RCC 7860 (cell line): ENCODE results near the gene BSN.

Source experiments
- DNase-seq: peaks from one replicate; pipeline ENCODE4 v3.0.0-alpha.2; 2015; ENCODE audit warnings: low spot score
- FAIRE-seq: peaks from 2 replicates; lab custom pipeline; 2012; peaks lifted over from hg19 to GRCh38; lab: Jason Lieb, UNC

The BSN gene

DNA sequence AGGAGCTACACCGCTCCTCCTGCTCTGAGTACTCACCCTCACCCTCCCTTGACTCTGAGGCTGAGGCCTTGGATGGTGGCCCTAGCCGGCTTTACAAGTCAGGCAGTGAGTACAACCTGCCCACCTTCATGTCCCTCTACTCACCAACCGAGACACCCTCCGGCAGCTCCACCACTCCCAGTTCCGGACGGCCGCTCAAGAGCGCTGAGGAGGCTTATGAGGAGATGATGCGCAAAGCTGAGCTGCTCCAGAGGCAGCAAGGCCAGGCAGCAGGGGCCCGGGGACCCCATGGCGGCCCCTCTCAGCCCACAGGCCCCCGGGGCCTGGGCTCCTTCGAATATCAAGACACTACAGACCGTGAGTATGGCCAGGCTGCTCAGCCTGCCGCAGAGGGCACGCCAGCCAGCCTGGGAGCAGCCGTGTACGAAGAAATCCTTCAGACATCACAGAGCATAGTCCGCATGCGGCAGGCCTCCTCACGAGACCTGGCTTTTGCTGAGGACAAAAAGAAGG lies 98.7 kb downstream of the BSN start:
- no peak for DNase-seq
- FAIRE-seq, result no peak

DNA sequence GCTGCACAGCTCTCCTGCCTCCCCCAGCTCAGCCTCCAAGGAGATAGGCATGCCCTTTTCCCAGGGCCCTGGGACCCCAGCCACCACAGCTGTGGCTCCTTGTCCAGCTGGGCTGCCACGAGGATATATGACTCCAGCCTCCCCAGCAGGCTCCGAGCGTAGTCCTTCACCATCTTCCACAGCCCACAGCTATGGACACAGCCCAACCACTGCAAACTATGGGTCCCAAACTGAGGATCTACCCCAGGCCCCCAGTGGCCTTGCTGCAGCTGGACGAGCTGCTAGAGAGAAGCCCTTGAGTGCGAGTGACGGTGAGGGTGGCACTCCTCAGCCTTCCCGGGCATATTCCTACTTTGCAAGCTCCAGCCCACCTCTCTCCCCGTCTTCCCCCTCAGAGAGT lies 99.3 kb downstream of the BSN start:
- FAIRE-seq, result no peak
- no peak for DNase-seq

DNA sequence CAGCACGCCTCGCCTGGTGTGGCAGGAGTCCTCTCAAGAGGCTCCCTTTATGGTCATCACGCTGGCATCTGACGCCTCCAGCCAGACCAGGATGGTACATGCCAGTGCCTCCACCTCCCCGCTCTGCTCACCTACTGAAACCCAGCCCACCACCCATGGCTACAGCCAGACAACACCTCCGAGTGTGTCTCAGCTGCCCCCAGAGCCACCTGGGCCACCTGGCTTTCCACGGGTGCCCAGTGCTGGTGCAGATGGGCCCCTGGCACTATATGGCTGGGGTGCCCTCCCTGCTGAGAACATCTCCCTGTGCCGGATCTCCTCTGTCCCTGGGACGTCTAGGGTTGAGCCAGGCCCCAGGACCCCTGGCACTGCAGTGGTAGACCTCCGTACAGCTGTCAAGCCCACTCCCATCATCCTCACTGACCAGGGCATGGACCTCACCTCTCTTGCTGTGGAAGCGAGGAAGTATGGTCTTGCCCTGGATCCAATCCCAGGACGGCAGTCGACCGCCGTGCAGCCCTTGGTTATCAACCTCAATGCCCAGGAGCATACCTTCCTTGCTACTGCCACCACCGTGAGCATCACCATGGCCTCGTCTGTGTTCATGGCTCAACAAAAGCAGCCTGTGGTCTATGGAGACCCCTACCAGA lies 100.0 kb downstream of the BSN start:
- DNase-seq (no peak), FAIRE-seq (no peak)

DNA sequence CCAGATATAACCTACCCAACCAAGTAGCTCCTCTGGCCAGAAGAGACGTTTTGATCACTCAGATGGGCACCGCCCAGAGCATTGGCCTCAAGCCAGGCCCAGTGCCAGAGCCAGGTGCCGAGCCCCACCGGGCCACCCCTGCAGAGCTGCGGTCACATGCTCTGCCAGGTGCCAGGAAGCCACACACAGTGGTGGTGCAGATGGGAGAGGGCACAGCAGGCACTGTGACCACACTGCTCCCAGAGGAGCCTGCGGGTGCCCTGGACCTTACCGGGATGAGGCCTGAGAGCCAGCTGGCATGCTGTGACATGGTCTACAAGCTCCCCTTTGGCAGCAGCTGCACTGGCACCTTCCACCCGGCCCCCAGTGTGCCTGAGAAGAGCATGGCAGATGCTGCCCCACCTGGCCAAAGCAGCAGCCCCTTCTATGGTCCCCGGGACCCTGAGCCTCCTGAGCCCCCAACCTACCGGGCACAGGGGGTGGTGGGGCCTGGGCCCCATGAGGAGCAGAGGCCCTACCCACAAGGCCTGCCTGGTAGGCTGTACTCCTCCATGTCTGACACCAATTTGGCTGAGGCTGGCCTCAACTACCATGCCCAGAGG lies 100.8 kb downstream of the BSN start:
- FAIRE-seq, result no peak
- no peak for DNase-seq

DNA sequence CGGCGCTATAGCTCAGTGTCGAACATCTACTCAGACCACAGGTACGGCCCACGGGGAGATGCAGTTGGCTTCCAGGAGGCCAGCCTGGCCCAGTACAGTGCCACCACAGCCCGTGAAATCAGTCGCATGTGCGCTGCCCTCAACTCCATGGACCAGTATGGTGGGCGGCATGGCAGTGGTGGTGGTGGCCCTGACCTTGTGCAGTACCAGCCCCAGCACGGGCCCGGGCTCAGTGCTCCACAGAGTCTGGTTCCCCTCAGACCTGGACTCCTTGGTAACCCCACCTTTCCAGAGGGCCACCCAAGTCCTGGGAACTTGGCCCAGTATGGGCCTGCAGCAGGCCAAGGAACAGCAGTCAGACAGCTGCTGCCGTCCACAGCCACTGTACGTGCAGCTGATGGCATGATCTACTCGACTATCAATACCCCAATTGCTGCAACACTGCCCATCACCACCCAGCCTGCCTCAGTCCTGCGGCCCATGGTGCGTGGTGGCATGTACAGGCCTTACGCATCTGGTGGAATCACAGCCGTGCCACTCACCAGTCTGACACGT lies 101.5 kb downstream of the BSN start:
- no peak for DNase-seq
- FAIRE-seq, result no peak

DNA sequence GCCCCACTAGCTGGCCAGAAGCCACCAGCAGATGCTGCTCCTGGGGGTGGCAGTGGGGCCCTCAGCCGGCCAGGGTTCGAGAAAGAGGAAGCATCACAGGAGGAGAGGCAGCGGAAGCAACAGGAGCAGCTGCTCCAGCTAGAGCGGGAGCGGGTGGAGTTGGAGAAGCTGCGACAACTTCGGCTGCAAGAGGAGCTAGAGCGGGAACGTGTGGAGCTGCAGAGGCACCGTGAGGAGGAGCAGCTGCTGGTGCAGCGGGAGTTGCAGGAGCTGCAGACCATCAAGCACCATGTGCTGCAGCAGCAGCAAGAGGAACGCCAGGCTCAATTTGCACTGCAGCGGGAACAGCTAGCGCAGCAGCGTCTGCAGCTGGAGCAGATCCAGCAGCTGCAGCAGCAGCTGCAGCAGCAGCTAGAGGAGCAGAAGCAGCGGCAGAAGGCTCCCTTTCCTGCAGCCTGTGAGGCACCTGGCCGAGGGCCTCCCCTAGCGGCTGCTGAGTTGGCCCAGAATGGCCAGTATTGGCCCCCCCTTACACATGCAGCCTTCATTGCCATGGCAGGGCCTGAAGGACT lies 102.3 kb downstream of the BSN start:
- FAIRE-seq, result no peak

DNA sequence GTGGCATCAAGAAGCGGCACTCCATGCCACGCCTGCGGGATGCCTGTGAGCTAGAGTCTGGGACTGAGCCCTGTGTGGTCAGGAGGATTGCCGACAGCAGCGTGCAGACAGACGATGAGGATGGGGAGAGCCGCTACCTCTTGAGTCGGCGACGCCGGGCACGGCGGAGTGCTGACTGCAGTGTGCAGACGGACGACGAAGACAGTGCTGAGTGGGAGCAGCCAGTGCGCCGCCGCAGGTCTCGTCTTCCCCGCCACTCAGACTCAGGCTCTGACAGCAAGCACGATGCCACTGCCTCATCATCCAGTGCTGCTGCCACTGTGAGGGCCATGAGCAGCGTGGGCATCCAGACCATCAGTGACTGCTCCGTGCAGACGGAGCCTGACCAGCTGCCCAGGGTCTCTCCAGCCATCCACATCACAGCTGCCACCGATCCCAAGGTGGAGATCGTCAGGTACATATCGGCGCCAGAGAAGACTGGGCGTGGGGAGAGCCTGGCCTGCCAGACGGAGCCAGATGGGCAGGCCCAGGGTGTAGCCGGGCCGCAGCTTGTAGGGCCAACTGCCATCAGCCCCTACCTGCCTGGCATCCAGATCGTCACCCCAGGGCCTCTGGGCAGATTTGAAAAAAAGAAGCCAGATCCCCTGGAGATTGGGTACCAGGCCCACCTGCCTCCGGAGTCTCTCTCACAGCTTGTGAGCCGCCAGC lies 103.1 kb downstream of the BSN start:
- FAIRE-seq, result no peak
- no peak for DNase-seq

More for the DNA sequence above, 102.3 kb downstream of the BSN start:
- no peak for DNase-seq

DNA sequence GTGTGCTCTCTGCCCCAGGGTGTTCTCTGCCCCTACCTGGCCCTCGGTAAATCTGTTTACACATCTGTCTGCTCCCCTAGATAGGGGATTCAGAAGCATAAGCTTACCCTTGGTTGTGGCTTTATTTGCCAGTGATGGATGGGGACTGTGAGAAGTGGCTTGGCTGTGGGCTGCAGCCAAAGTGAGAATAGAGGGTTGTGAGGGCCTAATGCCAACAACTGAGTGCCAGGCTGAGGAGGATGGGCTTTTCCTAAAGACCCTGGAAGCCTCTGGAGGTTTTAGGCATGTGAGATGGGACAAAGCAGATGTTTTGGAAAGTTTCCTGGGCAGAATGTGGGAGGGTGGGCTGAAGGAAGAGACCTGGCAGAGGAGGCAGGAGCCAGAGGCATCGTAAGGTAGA lies 104.4 kb downstream of the BSN start:
- DNase-seq, result no peak
- no peak for FAIRE-seq

DNA sequence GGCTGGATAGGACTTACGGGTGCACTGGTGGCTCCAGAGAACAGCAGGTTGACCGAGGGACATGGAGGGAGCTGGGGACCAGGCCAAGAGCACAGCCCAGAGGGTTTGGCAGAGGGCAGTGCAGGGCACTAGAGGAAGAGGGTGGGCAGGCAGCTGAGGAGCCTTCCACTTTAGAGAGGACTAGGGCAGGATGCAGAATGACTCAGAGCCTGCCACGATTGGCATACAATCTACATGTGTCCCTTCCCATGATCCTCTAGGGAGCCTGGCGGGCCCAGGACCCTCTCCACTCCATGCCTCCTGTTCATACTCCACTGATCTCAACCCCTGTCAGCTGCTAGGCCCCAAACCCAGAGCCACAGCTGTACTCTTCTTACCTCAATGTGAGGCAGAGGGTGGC lies 105.5 kb downstream of the BSN start:
- DNase-seq (no peak), FAIRE-seq (no peak)

DNA sequence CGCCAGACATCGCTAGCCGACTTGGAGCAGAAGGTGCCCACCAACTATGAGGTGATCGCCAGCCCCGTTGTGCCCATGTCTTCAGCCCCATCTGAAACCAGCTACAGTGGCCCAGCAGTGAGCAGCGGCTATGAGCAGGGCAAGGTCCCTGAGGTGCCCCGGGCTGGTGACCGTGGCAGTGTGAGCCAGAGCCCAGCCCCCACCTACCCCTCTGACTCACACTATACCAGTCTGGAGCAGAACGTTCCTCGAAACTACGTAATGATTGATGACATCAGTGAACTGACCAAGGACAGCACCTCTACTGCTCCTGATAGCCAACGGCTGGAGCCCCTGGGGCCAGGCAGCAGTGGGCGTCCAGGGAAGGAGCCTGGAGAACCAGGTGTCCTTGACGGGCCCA lies 107.0 kb downstream of the BSN start:
- no peak for FAIRE-seq
- DNase-seq, result peak; percentile 48

DNA sequence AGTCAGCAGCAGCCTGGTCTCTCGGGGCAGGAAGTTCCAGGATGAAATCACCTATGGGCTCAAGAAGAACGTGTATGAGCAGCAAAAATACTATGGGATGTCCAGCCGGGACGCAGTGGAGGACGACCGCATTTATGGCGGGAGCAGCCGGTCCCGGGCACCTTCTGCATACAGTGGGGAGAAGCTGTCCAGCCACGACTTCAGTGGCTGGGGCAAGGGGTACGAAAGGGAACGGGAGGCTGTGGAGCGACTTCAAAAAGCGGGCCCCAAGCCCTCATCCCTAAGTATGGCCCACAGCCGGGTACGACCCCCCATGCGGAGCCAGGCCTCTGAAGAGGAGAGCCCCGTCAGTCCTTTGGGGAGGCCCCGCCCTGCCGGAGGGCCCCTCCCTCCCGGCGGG lies 107.7 kb downstream of the BSN start:
- FAIRE-seq (no peak), DNase-seq (no peak)

DNA sequence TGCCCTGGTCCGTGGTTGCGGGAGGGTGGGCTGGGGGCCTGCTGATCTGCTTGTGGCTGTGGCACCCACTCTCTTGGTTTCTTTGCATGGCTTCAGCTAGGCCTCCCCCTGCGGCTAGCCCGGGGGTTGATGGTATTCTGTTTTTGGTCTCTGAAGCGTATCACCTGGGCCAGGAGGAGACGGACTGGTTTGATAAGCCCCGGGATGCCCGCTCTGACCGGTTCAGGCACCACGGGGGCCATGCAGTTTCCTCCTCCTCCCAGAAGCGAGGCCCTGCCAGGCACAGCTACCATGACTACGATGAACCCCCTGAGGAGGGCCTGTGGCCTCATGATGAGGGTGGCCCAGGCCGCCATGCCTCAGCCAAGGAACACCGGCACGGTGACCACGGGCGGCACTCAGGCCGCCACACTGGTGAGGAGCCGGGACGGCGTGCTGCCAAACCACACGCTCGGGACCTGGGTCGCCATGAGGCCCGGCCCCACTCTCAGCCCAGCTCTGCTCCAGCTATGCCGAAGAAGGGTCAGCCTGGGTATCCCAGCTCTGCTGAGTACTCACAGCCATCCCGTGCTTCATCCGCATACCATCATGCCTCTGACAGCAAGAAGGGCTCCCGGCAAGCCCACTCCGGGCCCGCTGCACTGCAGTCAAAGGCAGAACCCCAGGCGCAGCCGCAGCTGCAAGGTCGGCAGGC lies 108.6 kb downstream of the BSN start:
- FAIRE-seq, result no peak
- DNase-seq, result no peak

DNA sequence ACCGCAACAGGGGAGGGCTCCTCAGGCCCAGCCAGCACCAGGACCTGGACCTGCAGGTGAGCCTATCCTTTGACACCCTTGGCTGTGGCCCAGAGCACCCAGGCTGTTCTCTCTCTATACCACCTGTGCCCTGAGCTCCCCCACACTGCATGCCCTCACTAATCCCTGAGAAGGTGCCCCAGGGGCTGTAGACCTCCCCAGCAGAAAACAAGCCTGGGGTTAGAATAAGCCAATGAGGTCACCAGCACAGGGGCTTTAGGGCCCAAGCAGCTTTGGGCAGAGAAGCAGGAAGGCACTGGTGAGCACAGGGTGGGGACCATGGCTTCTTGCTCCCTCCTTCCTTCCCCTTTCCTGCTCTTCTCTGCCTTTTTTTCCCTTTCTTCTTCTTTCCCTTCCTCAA lies 109.6 kb downstream of the BSN start:
- DNase-seq (no peak), FAIRE-seq (no peak)

DNA sequence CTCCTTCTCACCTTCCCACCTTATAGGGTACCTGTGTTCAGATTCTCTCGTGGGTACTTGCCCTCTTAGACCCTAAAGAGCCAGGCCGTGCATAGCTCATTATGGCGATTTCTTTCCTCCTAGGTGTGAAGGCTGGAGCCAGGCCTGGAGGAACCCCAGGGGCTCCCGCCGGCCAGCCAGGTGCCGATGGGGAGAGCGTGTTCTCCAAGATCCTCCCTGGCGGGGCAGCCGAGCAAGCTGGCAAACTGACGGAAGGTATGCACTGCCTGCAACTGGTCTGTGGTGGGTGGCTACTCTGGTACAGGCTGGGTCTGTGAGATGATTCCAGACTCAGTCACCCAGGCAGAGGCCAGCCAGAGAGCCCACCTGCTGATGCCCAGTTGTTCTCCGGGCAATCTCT lies 110.0 kb downstream of the BSN start:
- FAIRE-seq (no peak), DNase-seq (no peak)

DNA sequence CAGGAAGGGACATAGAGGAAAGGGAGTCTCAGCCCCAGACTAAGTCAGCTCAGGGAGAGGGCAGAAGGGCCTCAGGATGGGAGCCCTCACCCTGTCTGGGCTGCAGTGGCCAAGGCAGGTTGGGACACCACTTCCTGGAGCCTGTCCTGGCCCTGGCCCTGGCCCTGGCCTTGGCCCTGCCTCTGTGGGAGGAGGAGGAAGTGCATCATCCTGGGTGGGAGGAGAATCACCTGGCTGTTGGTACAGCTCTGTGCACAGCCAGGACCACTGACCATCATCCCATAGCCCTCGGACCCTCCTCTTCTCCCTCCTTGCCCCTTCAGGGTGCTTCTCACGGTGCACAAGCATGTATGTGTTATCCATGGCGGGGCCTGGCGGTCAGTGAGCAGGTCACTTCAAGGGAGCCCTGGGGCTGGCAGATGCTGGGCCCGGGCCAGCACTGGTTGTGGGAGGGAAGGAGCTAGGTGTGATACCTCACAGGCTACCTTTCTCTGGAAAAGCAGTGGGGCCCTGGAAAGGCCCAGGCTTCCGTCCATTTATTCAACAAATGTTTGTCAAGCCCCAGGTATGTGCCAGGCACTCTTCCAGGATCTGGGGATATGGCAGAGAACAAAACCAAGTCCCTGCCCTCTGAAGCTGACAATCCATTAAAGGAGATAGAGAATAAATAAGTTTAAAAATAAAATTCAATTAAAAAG lies 111.7 kb downstream of the BSN start:
- no peak for DNase-seq
- FAIRE-seq, result no peak

DNA sequence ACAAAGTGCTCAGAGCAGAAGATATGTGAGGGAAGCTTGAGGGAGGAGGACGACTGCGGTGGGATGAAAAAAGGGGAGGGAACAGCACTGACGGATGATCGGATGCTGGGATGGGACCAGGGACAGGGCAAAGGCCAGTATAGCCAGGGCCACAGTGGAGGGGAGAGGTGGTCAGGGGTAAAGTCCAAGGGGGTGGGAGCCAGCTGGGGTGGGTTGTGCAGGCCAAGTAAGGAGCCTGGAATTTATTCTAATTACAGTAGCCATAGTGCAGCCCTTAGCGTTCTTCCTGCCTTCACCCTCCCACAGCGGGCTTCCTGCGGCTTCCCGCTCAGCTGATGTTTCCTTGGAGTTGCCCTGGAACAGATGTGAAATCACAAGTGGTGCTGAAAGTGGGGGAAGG lies 112.3 kb downstream of the BSN start:
- DNase-seq (no peak), FAIRE-seq (no peak)

DNA sequence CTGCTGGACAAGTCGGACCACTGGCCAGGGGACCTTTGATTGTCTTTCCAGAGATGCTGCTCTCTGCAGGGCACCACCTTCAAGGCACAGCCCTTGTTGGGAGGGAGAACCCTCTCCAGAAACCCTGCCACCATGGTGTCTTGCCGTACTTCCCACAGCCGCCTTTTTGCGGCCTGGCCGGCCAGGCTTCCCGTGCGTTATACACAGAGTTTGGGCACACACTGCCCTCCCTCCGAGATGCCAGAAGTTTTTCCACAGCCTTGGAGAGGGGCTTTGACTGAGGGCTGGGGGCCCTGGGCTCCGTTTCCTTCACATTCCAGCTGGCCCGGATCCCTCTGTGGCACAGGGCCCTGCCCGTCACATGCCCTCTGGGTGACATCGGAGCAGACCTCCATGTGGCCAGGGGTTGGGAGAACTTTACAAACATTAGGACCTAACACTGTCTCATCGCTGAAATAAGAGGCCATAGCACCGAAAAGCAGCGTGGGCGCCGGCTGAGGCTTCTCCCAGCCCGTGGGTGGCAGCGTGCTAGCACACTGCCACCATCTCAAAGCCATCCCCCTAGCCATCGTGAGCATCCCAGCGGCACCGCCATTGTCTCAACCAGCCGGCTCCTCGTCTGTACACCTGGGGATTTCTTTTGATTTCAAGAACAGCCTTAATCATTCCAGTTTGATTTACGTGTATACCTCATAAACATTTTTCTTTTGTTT lies 113.6 kb downstream of the BSN start:
- FAIRE-seq (no peak), DNase-seq (no peak)

DNA sequence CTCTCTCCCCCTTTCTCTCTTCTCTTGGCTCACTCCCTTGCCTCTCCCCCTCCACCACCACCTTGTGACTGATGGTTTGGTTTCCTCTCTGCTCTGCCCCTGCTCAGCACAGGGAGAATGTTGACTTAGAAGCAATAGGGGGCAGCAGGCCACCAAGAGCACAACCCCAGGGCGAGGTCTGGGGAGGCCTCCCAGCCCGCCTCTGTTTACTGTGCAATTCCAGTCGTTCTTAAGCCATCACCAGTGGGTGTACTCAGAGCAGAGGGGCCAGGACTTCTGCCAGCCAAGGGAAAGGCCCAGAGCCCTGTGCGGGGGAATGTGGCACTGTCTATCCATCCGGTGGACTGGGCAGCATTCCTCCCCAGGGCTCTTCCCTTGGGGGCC lies 114.1 kb downstream of the BSN start:
- DNase-seq, result peak; percentile 52
- FAIRE-seq, result no peak

DNA sequence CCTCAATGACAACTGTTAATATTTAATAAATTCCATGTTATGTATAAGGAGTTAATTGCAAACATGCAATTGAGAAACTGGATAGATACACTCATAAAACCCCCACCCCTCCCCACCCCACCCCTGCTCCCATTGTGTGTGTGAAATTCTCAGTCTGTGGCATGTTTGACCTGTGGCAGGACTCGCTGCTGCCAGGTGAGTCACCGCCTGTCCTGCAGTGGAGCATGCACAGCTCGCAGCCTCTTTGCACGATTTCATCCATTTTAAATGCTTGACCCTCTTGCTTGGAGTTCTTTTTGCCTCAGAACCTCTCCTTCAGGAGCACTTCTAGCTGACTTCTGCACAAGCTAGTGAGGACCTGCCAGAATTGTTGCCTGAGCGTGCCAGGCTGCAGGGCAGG lies 114.6 kb downstream of the BSN start:
- FAIRE-seq (no peak), DNase-seq (peak; percentile 56)

DNA sequence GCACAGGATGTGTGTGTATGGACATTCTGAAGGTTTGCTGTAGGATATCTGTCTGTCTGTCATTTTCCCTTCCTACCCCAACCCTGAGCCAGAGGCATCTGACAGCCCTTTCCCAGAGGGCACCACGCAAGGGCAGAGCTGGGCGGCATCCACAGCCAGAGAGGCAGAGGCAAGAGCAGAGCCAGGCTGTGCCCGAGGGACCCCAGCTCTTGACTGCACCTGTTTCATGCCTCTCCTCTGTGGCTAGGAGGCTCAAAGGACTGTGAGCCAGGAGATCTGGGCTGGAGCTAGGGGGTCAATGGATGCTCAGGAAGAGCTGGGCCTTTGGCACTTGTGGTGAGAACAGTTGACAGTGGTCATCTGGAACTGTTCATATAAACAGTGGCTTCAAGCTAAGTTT lies 115.1 kb downstream of the BSN start:
- no peak for DNase-seq
- FAIRE-seq, result no peak
